Measurements from ENCODE around the gene TM9SF4. TPM values are rescaled to one million over a fixed set of nuclear protein-coding genes. Genes with fewer than 3 reads are reported as not detected.

Gene TM9SF4
- total RNA-seq, 1 donor from 2014 or later: 29.2 TPM

DNA sequence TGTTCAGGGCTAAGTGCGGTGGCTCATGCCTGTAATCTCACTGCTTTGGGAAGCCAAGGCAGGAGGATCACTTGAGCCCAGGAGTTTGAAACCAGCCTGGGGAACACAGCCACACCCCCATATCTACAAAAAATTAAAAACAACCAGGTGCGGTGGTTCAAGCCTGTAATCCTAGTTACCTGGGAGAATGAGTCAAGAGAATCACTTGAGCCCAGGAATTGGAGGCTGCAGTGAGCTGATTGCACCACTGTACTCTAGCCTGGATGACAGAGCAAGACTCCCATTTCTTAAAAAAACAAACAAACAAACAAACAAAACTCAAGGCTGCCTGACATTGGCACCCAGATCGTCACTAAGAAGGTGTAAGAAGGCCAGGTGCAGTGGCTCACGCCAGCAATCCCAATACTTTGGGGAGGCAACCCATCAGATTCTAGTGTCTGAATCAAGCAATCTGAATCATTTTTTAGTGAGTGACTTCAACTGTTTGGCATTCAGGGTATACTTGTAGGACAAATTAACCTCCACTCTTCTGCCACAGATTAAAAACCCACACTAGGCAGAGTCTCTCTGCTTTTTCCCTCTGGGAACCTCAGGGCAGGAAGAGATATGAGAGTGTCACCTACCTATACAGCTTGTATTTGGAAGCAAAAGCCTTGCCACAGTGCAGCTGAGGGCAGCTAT lies 91.9 kb downstream of the TM9SF4 start:
- TF ChIP-seq, protein P1, sequence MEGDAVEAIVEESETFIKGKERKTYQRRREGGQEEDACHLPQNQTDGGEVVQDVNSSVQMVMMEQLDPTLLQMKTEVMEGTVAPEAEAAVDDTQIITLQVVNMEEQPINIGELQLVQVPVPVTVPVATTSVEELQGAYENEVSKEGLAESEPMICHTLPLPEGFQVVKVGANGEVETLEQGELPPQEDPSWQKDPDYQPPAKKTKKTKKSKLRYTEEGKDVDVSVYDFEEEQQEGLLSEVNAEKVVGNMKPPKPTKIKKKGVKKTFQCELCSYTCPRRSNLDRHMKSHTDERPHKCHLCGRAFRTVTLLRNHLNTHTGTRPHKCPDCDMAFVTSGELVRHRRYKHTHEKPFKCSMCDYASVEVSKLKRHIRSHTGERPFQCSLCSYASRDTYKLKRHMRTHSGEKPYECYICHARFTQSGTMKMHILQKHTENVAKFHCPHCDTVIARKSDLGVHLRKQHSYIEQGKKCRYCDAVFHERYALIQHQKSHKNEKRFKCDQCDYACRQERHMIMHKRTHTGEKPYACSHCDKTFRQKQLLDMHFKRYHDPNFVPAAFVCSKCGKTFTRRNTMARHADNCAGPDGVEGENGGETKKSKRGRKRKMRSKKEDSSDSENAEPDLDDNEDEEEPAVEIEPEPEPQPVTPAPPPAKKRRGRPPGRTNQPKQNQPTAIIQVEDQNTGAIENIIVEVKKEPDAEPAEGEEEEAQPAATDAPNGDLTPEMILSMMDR (IDR thresholded peaks at IDR 0.05): no peak
- Histone ChIP-seq H3K4me3 (no peak overlapping the region), H3K27me3 (no peaks in the 10 kb centered on the region), H3K36me3 (peaks cover 36 to 48% of the 10 kb centered on the region in 2 donors), H3K27ac (no peak overlapping the region), H3K9me3 (no peaks in the 10 kb centered on the region), H3K4me1 (peaks cover 0 to 20% of the 10 kb centered on the region in 2 donors)
- intact Hi-C loops (cut with DNase I): loop anchor here (10.0 kb wide), 2 partner anchors 327 to 377 kb away; partner anchors contain the start of genes DUSP15 and TTLL9
- DNase-seq (ENCODE audit: low spot score in 2 of 2): no peak

DNA sequence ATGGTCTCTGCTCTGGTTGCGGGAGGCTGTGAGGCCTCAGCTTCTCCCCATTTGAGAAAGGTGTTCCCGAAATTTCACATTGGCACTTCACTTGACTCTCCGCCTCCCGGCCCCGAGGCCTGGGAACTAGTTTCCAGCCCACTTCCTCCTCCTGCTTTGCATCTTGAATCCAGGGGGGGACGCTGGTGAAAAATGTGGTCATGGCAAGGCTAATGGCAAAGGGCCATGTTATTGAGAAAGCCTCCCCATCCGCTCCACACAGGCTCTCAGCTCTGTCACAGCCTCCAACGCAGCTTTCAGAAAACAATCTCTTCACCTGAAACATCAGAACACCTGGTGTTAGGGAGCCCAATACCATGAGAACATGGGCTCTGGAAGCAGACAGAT lies 92.5 kb downstream of the TM9SF4 start:
- H3K4me3 ChIP-seq: no peak overlapping the region
- TF ChIP-seq, protein P1 (IDR thresholded peaks at IDR 0.05): no peak
- intact Hi-C loops (cut with DNase I): loop anchor here (10.0 kb wide), 2 partner anchors 327 to 377 kb away; partner anchors contain the start of genes DUSP15 and TTLL9
- H3K27me3 ChIP-seq: no peaks in the 10 kb centered on the region
- H3K9me3 ChIP-seq: no peaks in the 10 kb centered on the region
- no peak overlapping the region for H3K27ac ChIP-seq
- DNase-seq (ENCODE audit: low spot score in 2 of 2): no peak
- H3K4me1 ChIP-seq: peaks cover 0 to 23% of the 10 kb centered on the region in 2 donors
- peaks cover 31 to 42% of the 10 kb centered on the region in 2 donors for H3K36me3 ChIP-seq

DNA sequence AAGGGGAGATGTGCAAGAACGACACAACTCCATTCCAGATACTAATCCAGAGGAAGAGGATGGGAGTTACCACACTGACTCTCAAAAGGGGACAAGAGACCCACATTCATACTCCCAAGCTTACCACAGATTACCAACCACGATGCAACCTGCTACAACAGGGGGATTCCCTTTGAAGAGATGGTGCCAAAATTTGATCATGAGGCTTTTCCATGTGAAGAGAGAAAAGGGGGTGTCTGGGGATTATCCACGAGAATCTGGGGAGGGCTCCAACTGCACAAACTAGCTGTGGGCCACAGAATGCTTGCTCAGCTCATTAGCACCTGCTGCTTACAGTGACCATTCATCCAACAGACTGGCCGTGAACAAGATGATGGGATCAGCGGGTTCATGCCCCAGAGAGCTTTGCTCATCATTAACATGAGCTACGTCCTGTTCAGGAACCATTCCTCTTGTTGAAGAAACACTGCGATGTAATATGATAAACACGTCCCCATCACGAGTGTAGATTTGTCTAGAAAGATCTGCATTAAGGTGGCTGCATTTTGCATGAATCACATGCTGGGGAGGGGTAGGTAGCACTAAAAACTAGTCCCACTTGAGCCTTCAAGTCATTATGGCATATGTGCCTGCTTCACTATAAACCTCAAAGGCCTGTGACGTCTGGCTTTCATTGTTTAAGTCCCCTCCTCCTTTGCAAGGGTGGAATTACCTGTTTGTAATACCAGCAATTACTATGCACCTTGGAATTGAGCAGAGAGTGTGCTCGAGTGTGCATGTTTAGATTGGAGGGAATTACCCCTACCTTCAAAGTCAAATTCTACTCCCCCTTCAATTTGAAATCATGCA lies 94.1 kb downstream of the TM9SF4 start:
- DNase-seq (ENCODE audit: low spot score in 2 of 2): no peak
- H3K27ac ChIP-seq: peak overlapping the region in 1 of 2 donors; percentile 39
- peaks cover 0 to 29% of the 10 kb centered on the region in 2 donors for H3K4me1 ChIP-seq
- TF ChIP-seq, protein P1 (IDR thresholded peaks at IDR 0.05): no peak
- H3K9me3 ChIP-seq: no peaks in the 10 kb centered on the region
- H3K4me3 ChIP-seq: no peak overlapping the region
- intact Hi-C loops (cut with DNase I): loop anchor here (10.0 kb wide), 2 partner anchors 329 to 379 kb away; partner anchors contain the start of genes DUSP15 and TTLL9
- peaks cover 26 to 32% of the 10 kb centered on the region in 2 donors for H3K36me3 ChIP-seq
- no peaks in the 10 kb centered on the region for H3K27me3 ChIP-seq

- no peak for DNase-seq (ENCODE audit: low spot score in 2 of 2)
- Histone ChIP-seq H3K27ac (peak overlapping the region in 1 of 2 donors; percentile 39), H3K4me3 (no peak overlapping the region), H3K27me3 (no peaks in the 10 kb centered on the region), H3K36me3 (peaks cover 18 to 24% of the 10 kb centered on the region in 2 donors), H3K4me1 (peaks cover 0 to 33% of the 10 kb centered on the region in 2 donors), H3K9me3 (no peaks in the 10 kb centered on the region)
- TF ChIP-seq, protein P1 (IDR thresholded peaks at IDR 0.05): no peak
- intact Hi-C loops (cut with DNase I): loop anchor here (5.0 to 10.0 kb wide), 3 partner anchors 73 to 380 kb away; partner anchors contain the start of genes DUSP15, KIF3B and TTLL9
Observed at GRCh38 chr20:32204205-32205109, 94.9 kb downstream of the TM9SF4 start.
